NCI-H2029 treated with DMSO at 0.1 percent for 48 hours (cell line): ENCODE results near the gene SHANK2.
"Not testable (repeated sequence)": the region's sequence is repeated elsewhere in the genome, so short reads cannot be mapped to it uniquely, and the experiment has no call there.

Experiments
- DNase-seq: peaks from one replicate; lab custom pipeline; 2025; lab: John Stamatoyannopoulos, UW

Gene SHANK2

GRCh38 chr11:71245601-71246391 is 6.6 kb downstream of the SHANK2 start:
- DNase-seq, result no peak

- DNase-seq, result no peak
Observed at GRCh38 chr11:71244116-71244810, 8.1 kb downstream of the SHANK2 start.

- no peak for DNase-seq
Observed at GRCh38 chr11:71242391-71242790, 10.0 kb downstream of the SHANK2 start.

GRCh38 chr11:71241721-71242259 is 10.6 kb downstream of the SHANK2 start:
- DNase-seq, result no peak

GRCh38 chr11:71240865-71241691 is 11.3 kb downstream of the SHANK2 start:
- DNase-seq, result no peak

GRCh38 chr11:71240061-71240690 is 12.2 kb downstream of the SHANK2 start:
- no peak for DNase-seq

GRCh38 chr11:71239581-71239980 is 12.8 kb downstream of the SHANK2 start:
- no peak for DNase-seq

- DNase-seq, result no peak
Observed at GRCh38 chr11:71238941-71239340, 13.4 kb downstream of the SHANK2 start.

GRCh38 chr11:71238285-71238875 is 14.0 kb downstream of the SHANK2 start:
- DNase-seq, result no peak

GRCh38 chr11:71237853-71238252 is 14.5 kb downstream of the SHANK2 start:
- no peak for DNase-seq

- no peak for DNase-seq
Observed at GRCh38 chr11:71236836-71237475, 15.4 kb downstream of the SHANK2 start.

- no peak for DNase-seq
Observed at GRCh38 chr11:71235719-71236118, 16.7 kb downstream of the SHANK2 start.

GRCh38 chr11:71233896-71234852 is 18.2 kb downstream of the SHANK2 start:
- DNase-seq, result not testable (repeated sequence)

- DNase-seq, result no peak
Observed at GRCh38 chr11:71232364-71232763, 20.0 kb downstream of the SHANK2 start.

GRCh38 chr11:71228961-71229360 is 23.4 kb downstream of the SHANK2 start:
- DNase-seq, result no peak

GRCh38 chr11:71227058-71227659 is 25.2 kb downstream of the SHANK2 start:
- no peak for DNase-seq

- DNase-seq, result no peak
Observed at GRCh38 chr11:71223671-71224660, 28.4 kb downstream of the SHANK2 start.

- DNase-seq, result no peak
Observed at GRCh38 chr11:71223081-71223405, 29.3 kb downstream of the SHANK2 start.
